ENCODE measurements around the gene REXO1.
A peak's percentile ranks its signal among the peaks of the same experiment; 100 is the strongest.

The REXO1 gene

DNA sequence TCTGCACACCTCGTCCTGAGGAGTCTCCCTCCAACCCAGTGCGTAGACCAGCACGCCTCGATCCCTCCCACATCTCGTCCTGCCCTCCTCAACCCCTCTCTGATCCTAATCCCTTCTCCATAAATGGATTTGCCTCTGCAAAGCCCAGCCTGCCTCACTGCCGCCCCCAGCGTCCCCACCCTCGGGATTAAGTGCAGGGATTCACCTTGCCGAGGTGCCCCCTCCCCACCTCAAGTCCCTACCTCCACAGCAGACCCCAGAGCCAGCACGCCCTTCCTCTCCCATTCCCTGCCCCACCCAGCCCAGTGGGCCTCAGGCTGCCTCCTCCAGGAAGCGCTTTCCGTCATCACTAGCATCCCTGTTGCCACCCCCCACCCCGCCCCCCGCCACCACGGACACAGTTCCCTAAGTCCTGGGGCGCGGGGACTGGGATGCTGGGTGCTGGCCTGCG lies 11.1 kb upstream of the REXO1 start:
- no peak for DNase-seq

DNA sequence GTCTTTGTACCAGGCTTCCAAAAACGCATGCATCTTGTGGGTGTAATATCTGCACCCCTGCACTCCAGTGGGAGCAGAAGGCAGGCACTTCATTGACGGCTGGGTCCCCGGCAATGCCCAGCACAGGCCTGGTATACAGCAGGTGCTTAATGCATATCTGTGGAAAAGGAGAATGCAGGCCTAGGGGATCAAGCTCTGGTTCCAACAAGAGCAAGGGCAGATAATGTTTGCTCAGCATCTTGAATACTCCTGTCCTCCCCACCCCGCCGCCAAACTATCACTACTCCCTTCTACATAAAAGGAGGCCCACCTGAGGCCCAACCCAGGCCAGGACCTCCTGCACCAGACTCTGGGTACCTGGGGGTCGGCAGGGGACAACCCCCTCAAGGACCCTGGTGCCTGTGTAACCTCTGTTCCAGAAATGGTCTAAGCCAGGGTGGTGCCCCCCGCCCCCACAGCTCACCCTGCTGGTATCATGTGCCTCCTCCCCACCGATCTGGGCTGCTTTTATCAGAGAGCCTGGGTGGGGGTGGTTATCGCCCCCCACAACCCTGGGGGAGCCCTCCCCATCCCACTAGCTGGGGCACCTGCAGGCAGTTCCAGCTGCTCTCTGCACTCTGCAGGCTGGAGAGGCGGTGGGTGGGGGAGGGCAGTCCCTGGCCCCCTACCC lies 10.3 kb upstream of the REXO1 start:
- no peak for DNase-seq

DNA sequence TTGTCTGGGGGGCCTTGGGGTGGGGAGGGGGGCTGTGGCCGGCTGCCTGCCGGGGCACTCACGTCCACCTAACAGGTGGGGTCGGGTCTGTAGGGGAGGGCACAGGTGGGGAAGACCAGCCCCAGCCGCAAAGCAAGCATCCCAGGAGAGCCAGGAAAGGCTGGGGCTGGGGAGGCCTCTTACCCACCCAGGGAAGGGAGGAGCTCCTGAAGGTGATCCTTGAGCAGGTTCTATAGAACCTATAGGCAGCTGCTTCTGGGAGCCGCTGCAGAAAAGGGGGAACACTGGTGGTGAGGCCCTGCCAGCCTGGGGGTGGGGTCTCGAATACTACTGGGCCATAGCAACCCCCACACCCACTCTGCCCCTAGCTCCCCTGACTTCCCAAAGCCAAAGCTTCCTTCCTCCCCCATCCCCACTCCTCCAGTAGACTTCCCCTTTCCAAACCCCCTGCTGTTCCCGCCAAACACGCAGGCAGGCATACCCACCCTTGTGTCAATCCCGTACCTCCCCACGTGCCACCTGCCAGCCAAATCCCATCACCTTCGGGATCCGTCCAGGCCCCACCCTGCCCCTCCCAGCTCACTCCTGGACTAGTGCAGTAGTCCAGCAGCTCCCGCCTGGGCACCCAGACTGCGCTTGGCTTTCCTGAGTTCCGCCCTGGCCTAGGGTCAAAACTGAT lies 9.5 kb upstream of the REXO1 start:
- DNase-seq: no peak

DNA sequence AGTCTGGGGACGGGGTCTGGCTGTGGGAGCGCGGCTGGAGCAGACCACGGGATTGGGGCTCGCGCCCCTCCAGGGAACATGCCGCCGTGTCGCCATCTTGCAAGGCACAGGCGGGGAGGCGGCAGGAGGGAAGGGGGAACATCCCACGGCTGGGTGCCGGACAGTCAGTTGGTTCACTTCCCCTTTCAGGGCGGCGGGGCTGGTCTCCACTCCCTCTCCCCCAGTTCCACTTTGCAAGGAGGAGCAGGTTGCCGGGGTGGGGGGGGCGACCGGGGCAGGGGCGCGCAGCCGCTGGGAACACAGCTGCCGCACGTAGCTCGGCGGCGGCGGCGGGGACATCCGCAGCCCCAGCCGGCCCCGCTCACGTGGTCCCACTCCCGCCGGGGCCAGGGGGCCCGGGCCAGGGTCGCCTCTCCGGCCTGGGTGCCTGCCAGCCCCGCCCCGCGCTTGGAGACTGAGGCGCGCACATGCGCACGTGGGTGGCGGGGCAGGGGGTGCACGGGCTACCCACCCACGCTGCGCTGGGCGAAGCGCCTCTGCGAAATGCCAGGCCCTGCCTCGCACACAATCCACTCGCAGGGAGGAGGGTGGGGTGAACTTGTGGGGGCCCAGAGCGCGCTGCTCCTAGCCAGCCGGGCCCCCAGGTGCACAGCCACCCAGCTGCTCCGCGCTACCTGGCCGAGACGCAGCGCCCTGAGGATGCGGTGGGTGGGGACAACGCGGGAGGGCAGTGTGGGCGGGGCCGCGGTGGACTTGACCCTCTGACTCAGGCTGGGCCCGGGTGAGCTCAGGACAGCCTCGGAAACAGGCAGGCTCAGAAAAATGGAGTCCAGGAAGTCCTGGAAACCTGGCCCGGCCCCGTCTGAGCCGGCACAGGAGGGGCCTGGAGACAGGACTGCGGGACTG lies 8.7 kb upstream of the REXO1 start:
- DNase-seq: no peak

DNA sequence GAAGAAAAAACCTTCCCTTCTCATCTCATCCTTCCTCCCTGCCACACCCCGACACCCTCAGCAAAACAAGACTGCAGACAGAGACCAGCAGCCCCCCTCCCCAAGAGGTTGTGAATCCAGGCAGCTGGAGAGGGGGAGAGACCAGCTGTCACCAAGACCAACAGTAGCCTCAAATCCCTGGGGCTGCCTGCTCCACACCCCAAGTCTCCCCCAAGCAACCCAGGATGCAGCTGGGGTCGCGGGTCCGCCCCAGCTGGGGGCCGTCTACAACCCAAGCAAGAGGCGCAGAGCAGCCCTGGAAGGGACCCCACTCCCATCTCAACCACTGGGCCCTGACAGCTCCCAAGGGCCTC lies 8.0 kb upstream of the REXO1 start:
- DNase-seq: no peak

DNA sequence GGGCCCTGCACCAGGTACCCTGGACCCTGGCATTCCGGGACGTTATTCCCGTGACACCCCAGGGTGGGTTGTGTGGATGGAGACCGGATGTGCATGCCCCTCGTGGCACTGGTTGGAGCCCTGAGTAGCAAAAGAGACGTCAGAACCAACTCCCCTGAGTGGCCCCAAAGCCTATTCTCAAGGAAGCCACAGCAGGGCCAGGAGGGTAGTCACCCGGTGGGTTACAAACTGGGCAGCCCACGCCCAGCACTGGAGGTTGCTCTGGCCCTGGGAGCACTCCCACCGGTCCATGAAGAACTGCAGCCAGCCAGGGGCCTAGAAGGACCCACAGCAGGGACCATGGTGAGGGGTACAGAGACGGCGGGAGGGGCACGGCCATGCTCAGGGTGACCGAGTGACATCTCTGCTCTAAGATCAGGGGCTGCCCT lies 7.6 kb upstream of the REXO1 start:
- no peak for DNase-seq

DNA sequence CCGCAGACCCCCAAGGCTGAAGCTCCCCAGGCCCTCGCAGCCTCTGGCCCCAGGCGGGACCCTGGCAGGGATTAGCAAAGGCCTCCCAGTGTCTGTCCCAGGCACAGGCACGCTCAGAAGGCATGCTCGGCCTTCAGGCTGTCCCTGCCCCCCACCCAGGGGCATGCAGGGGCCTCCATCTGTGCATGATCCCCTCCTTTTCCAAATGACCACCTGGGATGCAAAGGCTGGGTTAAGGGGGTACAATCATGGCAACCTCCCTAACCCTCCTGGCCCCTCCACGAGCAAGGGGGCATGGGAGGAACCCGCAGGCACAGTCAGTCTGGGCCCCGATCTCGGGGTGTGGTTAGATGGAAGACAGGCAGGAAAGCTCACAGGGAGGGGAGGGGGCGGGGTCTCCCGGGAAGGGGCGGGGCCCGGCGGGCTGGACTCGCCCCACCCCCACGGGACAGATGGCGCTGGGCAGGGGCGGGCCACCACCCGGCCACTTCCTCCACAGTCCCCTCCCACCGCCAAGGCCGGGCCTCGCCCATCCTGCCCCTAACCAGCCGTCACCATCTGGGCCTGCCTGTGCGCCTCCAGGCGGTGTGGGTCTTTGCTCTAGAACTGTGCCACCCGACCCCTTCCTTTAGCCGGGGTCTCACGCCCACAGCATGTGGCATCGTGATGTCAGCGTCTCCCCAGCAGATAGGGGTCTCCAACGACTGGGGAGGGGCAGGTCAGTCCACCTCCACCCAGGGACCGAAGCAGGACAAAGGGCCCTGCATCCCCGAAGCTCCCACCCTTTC lies 7.0 kb upstream of the REXO1 start:
- peak; percentile 60 for DNase-seq

DNA sequence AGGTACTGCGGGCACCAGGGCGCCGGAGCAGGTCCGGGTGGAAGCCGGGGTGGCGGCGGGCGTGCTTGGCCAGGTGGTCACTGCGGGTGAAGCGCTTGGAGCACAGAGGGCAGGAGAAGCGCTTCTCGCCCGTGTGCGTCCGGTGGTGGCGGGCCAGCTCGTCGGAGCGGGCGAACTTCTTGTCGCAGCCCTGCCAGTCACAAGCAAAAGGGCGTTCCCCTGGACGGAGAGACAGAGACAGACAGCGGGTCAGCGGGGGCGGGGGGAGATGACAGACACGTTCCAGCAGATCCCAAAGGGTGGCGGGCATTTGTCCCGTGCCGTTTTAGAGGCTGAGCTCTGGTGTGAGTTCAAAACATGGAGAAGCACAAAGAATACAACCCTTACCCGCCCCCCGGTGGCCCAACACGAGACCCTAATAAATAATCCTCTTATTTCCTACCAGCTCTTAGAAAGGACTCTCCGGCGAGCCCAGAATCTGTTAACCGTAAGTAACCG lies 6.3 kb upstream of the REXO1 start:
- no peak for DNase-seq

DNA sequence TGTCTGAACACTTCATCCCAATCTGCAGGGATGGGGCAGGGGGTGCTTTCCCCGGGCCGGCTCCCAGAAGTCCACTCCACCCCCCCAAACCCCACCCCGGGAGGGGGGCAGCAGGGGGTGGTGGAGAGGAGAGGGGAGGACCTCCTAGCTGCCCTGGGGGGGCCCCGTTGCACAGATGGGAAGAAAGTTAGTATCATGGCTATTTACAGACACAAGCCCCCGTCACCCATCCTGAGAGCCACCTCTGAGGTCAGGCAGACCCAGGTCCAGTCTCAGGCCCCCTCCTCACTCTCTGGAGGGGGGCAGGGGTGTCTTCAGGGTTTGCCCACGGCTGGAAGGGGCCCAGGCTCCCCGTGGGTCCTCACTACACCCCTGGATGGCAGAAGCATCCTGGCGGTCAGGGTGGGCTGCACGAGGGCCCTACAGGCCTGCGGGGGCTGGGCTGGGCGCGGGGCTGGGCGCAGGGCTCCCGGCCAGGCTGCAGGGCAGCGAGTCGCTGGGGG lies 5.8 kb upstream of the REXO1 start:
- DNase-seq: no peak

DNA sequence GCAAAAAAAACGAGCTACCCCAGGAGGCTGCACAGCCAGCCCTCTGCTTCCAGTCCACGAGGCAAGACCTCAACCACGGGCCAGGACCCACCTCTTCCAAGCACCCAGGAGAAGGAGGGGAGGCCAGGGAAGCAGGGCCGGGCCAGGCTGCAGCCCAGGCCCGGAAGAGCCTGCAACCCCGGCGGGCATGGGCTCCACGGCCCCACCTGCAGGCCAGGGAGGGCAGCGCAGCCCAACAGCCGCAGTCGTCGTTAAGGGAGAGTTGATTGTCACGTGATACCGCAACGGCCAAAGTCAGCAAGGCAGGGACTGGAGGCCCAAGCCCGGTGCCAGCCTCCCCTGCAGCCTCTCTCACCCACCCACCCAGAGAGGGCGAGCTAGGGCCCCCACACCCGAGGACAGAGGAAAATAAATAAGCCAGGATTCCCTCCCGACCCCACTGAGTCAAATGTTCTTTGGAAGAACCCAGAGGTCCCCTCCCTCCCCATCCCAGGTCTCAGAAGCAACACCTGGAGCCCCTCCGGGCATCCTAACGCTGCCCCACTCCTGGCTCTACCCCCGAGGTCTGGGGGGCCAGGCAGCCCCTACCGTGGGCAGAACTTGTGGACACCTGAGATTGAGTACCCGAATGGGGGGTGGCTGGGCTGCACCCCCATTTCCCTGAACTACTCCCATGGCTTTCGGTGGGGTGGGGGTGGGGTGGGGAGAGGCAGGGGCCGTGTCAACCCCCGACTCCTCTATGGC lies 5.2 kb upstream of the REXO1 start:
- DNase-seq: no peak

DNA sequence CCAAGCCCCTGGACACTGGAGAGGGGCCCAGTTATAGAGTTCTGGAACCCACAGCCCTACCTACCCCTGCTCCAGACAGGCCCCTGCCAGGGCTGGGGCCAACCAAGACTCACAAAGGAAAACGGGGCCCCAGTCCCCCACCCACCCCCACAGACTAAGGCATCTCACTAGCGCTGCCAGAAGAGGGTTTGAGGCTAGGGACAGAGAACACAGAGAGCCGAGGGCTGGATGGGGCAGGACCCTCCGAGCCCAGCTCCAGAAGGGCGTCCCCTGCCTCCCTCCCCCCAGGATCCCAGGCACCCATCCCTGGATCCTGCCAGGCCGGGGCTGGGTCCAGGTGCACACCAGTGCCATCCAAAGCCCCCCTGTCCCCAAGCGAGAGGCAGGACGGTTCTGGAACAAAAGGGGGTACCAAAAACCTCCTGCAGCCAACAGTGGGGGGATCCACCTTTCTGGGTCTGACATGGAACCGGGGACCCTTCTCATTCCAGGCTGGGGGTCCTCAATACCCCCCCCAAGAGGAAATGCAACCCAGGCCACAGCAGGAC lies 4.4 kb upstream of the REXO1 start:
- no peak for DNase-seq

DNA sequence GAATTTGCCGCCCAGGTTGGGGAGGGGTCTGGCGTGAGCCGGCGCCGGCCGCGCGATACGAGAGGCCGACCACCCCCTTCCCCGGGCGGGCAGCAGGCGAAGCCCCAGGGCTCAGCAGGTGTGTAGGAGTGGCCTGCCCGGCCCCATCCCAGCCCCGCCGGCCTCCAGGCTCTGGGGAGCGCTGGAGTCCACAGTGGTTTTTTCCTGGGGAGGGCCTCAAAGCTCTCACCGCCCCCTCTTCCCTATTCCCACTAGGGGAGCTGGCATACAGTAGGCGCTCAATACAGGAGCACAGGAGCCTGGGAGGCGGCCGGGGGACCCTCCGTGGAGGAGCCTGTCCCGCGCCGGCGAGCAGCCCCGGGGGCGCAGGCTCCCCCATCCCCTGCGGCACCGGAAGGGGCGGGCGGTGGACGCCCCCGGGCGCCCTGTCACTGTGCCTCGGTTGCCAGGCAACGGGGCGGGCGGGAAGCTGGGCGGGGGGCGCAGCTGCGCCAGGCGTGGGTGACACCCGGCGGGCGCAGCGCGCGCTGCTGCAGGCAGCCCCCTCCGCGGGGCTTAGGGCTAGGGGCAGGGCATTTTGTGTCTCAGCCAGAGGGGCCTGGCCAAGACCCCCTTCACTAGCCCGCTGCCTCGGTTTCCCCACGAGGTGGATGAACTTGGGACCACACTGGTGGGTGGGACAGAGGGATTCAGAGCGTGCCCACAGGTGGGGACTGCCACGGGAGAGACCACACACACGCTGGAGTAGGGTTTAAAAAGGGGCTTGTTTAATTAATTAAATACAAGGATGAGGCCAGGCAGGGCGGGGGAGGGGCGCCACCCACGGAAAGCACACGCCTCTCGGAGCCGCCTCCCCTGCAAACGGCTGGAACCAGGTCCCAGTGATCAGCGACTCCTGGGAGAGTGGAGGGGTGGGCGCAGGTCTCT lies 3.6 kb upstream of the REXO1 start:
- DNase-seq: no peak

DNA sequence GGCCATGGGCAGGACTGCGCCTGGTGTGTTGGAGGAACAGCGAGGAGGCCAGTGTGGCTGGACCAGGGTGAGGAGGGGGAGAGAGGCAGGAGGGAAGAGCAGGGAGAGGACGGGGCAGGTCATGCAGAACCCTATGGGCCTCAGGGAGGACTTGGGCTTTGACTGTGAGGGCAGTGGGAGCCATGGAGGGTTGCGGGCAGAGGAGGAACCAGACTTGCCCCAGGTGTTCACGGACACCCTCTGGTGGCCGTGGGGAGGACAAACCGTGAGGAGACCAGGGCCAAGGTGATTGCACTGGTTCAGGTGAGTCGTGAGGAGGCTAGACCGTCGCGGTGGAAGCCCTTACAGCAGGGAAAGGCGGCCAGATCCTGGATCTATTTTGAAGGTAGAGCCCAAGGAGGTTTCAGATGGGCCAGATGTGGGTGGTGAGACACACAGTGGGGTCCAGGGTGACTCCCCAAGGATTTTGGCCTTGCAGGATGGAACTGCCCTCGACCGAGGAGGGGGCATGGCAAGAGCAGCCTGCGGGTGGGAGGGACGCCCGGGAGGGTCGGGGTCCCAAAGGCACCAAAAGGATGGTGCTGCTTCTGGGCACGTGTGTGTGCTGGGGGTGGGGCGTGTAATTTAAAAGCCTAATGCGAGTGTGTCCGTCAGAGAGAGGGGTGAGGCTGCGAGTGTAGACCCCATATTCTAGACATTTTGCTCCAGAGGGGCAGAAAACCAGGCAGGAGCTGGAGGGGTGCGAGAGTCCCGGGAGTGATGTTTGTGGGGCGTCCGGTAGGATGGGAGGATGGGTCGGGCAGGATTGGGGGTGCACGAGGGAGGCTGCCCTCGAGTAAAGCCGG lies 2.7 kb upstream of the REXO1 start:
- DNase-seq: no peak

DNA sequence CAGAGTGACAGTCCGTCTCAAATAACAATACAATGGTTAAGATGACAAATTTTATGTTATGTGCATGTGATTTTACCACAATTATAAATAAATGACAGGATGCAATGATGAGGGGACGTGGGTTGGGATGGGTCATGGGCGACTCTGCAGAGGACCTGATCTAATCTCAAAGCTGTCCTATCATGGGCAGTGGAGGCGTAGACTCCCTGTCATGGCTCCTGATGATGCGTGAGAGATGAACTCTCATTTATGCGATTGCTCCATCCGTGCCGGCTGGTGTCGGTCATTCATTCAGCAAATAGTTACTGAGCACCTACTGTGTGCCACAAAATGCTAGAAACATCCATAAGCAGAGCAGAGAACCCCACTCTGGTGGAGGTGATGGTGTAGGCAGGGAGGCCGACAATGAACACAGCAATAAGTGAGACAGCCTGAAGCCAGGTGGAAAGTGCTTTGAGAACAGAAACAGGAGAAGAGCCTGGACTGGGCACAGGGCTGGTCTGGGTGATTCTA lies 1.7 kb upstream of the REXO1 start:
- no peak for DNase-seq

DNA sequence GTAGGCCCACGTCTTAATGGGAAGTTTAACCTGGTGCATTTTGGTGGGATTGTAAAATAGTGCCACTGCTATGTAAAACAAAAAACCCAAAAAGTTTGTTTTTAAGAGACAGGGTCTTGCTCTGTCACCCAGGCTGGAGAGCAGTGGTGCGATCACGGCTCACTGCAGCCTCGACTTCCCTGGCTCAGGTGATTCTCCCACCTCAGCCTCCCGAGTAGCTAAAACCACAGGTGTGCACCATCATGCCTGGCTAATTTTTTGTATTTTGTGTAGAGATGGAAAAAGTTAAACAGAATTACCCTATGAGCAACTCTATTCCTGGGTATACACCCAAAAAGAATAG lies 820 bp upstream of the REXO1 start:
- DNase-seq: no peak

DNA sequence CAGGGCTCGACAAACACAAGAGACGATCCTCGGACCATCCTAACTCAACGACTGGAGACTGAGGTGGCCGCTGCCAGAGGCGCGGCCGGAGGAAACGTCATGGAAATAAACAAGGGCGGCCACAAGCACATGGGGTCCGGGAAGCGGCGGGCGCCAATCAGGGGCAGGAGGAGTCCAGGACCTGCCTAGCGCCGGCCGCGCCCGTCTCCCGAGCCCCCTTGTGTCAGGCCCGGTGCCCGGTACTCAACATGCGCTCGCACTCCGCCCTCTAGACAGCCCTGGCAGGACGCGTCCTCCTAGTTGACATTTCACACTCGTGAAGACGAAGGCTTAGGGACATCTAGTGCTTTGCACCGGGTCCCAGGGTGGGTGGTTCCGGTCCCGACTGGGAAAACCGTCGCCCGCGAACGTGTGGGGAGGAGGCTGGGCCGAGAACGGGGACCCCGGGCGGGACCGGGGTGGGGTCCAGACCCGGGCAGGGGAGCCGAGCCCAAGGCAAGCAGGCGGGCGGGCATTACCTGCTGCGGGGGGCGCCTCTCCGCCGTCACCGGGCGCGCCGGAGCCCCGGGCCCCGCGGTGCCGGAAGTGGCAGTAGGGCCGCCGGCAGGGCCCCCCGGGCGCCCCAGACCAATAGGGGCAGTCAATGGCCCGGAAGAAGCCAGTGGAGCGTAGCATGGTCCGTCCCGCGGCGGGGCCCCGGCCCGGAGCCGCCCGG lies 442 bp downstream of the REXO1 start:
- DNase-seq: no peak

DNA sequence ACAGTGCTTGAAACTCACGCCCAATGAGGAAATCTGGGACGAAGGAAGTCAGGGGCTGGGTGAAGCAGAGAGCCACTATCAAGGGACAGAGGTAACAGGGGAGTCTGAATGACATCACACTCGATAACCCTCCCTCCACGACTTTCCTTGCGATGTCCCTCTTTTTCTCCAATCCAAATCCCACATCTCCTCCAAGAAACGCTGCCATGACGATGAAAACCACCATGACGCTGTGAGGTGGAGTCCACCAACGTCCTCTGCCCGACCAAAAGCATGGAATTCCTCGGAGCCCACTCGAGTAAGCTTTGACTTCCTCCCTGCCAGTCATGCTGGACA lies 967 bp downstream of the REXO1 start:
- DNase-seq: no peak

DNA sequence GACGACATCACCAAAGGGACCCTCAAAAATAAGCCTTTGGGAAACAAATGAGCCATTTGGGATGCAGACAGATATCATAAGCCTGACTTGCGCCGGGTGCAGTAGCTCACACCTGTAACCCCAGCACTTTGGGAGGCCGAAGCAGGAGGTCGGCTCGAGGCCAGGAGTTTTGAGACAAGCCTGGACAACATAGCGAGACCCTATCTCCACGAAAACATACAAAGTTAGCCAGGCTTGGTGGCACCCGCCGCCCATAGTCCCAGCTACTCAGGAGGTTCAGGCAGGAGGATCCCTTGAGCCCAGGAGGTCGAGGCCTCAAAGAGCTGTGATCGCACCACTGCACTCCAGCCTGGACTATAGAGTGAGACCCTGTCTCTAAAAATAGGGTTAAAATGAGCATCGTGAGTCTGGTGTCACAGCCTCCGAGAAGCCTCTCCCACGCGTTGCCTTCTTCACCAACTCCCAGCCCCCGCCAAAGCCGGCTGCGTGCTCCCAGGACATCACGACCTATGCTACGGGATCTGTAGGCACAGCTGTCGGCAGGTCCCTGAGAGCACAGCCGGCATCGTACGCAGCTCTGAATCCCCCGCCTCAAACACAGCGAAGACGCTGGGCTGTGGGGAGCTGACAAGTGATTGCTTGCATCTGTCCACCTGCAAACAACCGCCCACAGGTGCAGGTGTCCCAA lies 1.6 kb downstream of the REXO1 start:
- no peak for DNase-seq
